DOHH2 (cell line): Measurements from ENCODE around the gene CCDC88C.

Experiments
- H3F3A ChIP-seq: fragments of 200-600 bp; sonication (generic), shearing (Covaris generic); 2 replicates; pipeline ENCODE4 v1.6.0; 2016; ENCODE audit warnings: antibody characterized with exemption, mild to moderate bottlenecking; ENCODE audit not compliant: control insufficient read depth, insufficient read depth
- H3K27ac ChIP-seq: fragments of 200-600 bp; sonication (generic); 2 replicates; pipeline ENCODE4 v1.5.1; 2014; ENCODE audit warnings: low read depth, mild to moderate bottlenecking, low read length, moderate library complexity
- H3K27me3 ChIP-seq: fragments of 200-600 bp; sonication (generic); 2 replicates; pipeline ENCODE4 v1.6.1; 2014; ENCODE audit warnings: mild to moderate bottlenecking, low read length, mixed read lengths; ENCODE audit not compliant: control insufficient read depth
- H3K36me3 ChIP-seq: fragments of 200-600 bp; sonication (generic); 2 replicates; pipeline ENCODE4 v1.6.1; 2014; ENCODE audit warnings: mild to moderate bottlenecking, low read length, moderate library complexity, mixed read lengths; ENCODE audit not compliant: control insufficient read depth
- H3K4me1 ChIP-seq: fragments of 200-600 bp; sonication (generic); 2 replicates; pipeline ENCODE4 v1.6.1; 2014; ENCODE audit warnings: mild to moderate bottlenecking, low read length, mixed read lengths; ENCODE audit not compliant: control insufficient read depth
- H3K4me2 ChIP-seq: fragments of 200-600 bp; sonication (generic); 2 replicates; pipeline ENCODE4 v1.6.0; 2014; ENCODE audit warnings: mild to moderate bottlenecking, low read length, moderate library complexity
- H3K4me3 ChIP-seq: fragments of 200-600 bp; sonication (generic); 2 replicates; pipeline ENCODE4 v1.5.1; 2014; ENCODE audit warnings: mild to moderate bottlenecking, low read length, mixed read lengths
- H3K79me2 ChIP-seq: fragments of 200-600 bp; sonication (generic); 2 replicates; pipeline ENCODE4 v1.6.1; 2014; ENCODE audit warnings: mild to moderate bottlenecking, low read length, mixed read lengths; ENCODE audit not compliant: control insufficient read depth
- H3K9me2 ChIP-seq: fragments of 200-600 bp; sonication (generic); replicated peaks from 2 replicates; pipeline ENCODE4 v1.6.1; 2014; ENCODE audit warnings: mild to moderate bottlenecking, low read length, mixed read lengths; ENCODE audit not compliant: control insufficient read depth
- H3K9me3 ChIP-seq: fragments of 200-600 bp; sonication (generic); 2 replicates; pipeline ENCODE4 v1.6.1; 2014; ENCODE audit warnings: antibody characterized with exemption, low read length, mixed read lengths; ENCODE audit not compliant: control insufficient read depth, insufficient read depth
- H4K20me1 ChIP-seq: fragments of 200-600 bp; sonication (generic); 2 replicates; pipeline ENCODE4 v1.6.0; 2014; ENCODE audit warnings: low read depth, mild to moderate bottlenecking, antibody characterized with exemption, low read length, moderate library complexity; ENCODE audit not compliant: control insufficient read depth, insufficient read depth
- CTCF ChIP-seq: fragments of 200-600 bp; sonication (generic); IDR thresholded peaks from one replicate; pipeline ENCODE4 v1.5.1; 2014; ENCODE audit warnings: antibody characterized with exemption, mild to moderate bottlenecking, low read depth, low read length; ENCODE audit not compliant: poor library complexity, severe bottlenecking
- EZH2phosphoT487 ChIP-seq: fragments of 200-600 bp; sonication (generic); IDR thresholded peaks from 2 replicates; pipeline ENCODE4 v1.6.1; 2017; ENCODE audit warnings: borderline replicate concordance, mild to moderate bottlenecking, antibody characterized with exemption, low read length, moderate library complexity, mixed read lengths

The CCDC88C gene

DNA sequence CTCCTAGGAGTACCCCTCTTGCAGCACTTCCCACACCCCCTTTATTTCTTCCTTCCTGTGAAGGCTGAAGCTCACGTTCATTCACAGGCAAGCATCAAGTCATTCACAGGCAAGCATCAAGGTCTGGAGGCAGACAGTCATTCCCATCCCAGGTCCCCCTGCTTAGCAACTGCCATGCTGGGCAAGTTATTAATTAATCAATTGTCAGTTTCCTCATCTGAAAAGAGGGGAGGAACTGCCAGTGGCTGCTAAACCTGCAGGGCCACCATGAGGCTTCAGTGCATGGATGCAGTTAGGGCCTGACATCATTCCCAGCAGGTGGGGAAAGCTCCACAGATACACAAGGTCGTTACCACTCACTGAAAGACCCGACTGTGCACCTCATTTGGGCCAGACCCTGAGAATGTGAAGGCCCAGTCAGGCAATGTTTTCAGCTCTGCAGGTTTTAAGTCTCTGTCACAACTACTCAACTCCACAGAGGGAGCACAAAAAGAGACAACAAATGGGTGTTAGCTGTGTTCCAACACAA lies 88.1 kb downstream of the CCDC88C start:
- Histone ChIP-seq H3K4me3 (no peak overlapping the region), H3K27ac (no peak overlapping the region), H3K27me3 (no peaks in the 10 kb centered on the region), H4K20me1 (no peaks in the 10 kb centered on the region), H3K9me2 (no peaks in the 10 kb centered on the region), H3K4me1 (peaks cover 29% of the 10 kb centered on the region), H3K4me2 (no peak overlapping the region), H3K79me2 (peaks cover 32% of the 10 kb centered on the region), H3F3A (peaks cover 24% of the 10 kb centered on the region), H3K36me3 (peaks cover 93% of the 10 kb centered on the region), H3K9me3 (no peaks in the 10 kb centered on the region)
- TF ChIP-seq EZH2phosphoT487 (no peak), CTCF (no peak)

- peaks cover 33% of the 10 kb centered on the region for H3K79me2 ChIP-seq
- H3K4me2 ChIP-seq, result no peak overlapping the region
- peaks cover 93% of the 10 kb centered on the region for H3K36me3 ChIP-seq
- no peaks in the 10 kb centered on the region for H4K20me1 ChIP-seq
- peaks cover 29% of the 10 kb centered on the region for H3F3A ChIP-seq
- no peak overlapping the region for H3K4me3 ChIP-seq
- H3K27ac ChIP-seq, result no peak overlapping the region
- H3K27me3 ChIP-seq, result no peaks in the 10 kb centered on the region
- no peaks in the 10 kb centered on the region for H3K9me2 ChIP-seq
- H3K9me3 ChIP-seq, result no peaks in the 10 kb centered on the region
- peaks cover 29% of the 10 kb centered on the region for H3K4me1 ChIP-seq
- TF ChIP-seq CTCF (no peak), EZH2phosphoT487 (no peak)
Observed at GRCh38 chr14:91328313-91329050, 89.1 kb downstream of the CCDC88C start.

- no peak overlapping the region for H3K27ac ChIP-seq
- H3K4me2 ChIP-seq, result no peak overlapping the region
- H3K36me3 ChIP-seq, result peaks cover 95% of the 10 kb centered on the region
- no peaks in the 10 kb centered on the region for H3K9me2 ChIP-seq
- no peaks in the 10 kb centered on the region for H4K20me1 ChIP-seq
- H3K4me3 ChIP-seq, result no peak overlapping the region
- peaks cover 36% of the 10 kb centered on the region for H3K79me2 ChIP-seq
- no peak for TF ChIP-seq EZH2phosphoT487
- TF ChIP-seq CTCF, result no peak
- peaks cover 29% of the 10 kb centered on the region for H3F3A ChIP-seq
- H3K4me1 ChIP-seq, result peaks cover 35% of the 10 kb centered on the region
- no peaks in the 10 kb centered on the region for H3K27me3 ChIP-seq
- H3K9me3 ChIP-seq, result no peaks in the 10 kb centered on the region
Observed at GRCh38 chr14:91327661-91328312, 89.8 kb downstream of the CCDC88C start.
